Measurements from ENCODE around the gene AIFM3. TPM values are rescaled to one million over a fixed set of nuclear protein-coding genes. Genes with fewer than 3 reads are reported as not detected.

AIFM3 gene
- total RNA-seq, 1 donor from 2014 or later, result 0.99 TPM

- peaks cover 24% of the 10 kb centered on the region for H3K36me3 Mint-ChIP-seq (ENCODE audit: unreplicated experiment)
- DNase-seq (ENCODE audit: extremely low spot score, unreplicated experiment), result no peak
- H3K27ac Mint-ChIP-seq (ENCODE audit: unreplicated experiment), result no peak overlapping the region
- no peak overlapping the region for H3K4me3 Mint-ChIP-seq (ENCODE audit: unreplicated experiment)
- no peak for TF ChIP-seq CTCF (IDR thresholded peaks at IDR 0.05)
- peaks cover 27% of the 10 kb centered on the region for H3K4me1 Mint-ChIP-seq (ENCODE audit: unreplicated experiment)
- no peaks in the 10 kb centered on the region for H3K27me3 Mint-ChIP-seq (ENCODE audit: unreplicated experiment)
- H3K9me3 Mint-ChIP-seq (ENCODE audit: unreplicated experiment), result no peaks in the 10 kb centered on the region
Observed at GRCh38 chr22:20948450-20948849, 18.6 kb upstream of the AIFM3 start.

- H3K27ac Mint-ChIP-seq (ENCODE audit: unreplicated experiment), result no peak overlapping the region
- TF ChIP-seq CTCF (IDR thresholded peaks at IDR 0.05), result no peak
- H3K36me3 Mint-ChIP-seq (ENCODE audit: unreplicated experiment), result peaks cover 26% of the 10 kb centered on the region
- H3K27me3 Mint-ChIP-seq (ENCODE audit: unreplicated experiment), result no peaks in the 10 kb centered on the region
- H3K9me3 Mint-ChIP-seq (ENCODE audit: unreplicated experiment), result no peaks in the 10 kb centered on the region
- H3K4me1 Mint-ChIP-seq (ENCODE audit: unreplicated experiment), result peaks cover 27% of the 10 kb centered on the region
- DNase-seq (ENCODE audit: extremely low spot score, unreplicated experiment), result no peak
- no peak overlapping the region for H3K4me3 Mint-ChIP-seq (ENCODE audit: unreplicated experiment)
Observed at GRCh38 chr22:20948989-20949388, 18.1 kb upstream of the AIFM3 start.

- peaks cover 27% of the 10 kb centered on the region for H3K36me3 Mint-ChIP-seq (ENCODE audit: unreplicated experiment)
- H3K4me3 Mint-ChIP-seq (ENCODE audit: unreplicated experiment), result no peak overlapping the region
- no peaks in the 10 kb centered on the region for H3K9me3 Mint-ChIP-seq (ENCODE audit: unreplicated experiment)
- no peak for TF ChIP-seq CTCF (IDR thresholded peaks at IDR 0.05)
- no peak for DNase-seq (ENCODE audit: extremely low spot score, unreplicated experiment)
- no peaks in the 10 kb centered on the region for H3K27me3 Mint-ChIP-seq (ENCODE audit: unreplicated experiment)
- H3K4me1 Mint-ChIP-seq (ENCODE audit: unreplicated experiment), result peaks cover 24% of the 10 kb centered on the region
- H3K27ac Mint-ChIP-seq (ENCODE audit: unreplicated experiment), result no peak overlapping the region
Observed at GRCh38 chr22:20949698-20950183, 17.3 kb upstream of the AIFM3 start.

GRCh38 chr22:20951151-20951931 is 15.7 kb upstream of the AIFM3 start:
- Mint-ChIP-seq H3K4me3 (ENCODE audit: unreplicated experiment) (no peak overlapping the region), H3K9me3 (ENCODE audit: unreplicated experiment) (no peaks in the 10 kb centered on the region), H3K27ac (ENCODE audit: unreplicated experiment) (no peak overlapping the region), H3K36me3 (ENCODE audit: unreplicated experiment) (peaks cover 27% of the 10 kb centered on the region), H3K4me1 (ENCODE audit: unreplicated experiment) (peaks cover 11% of the 10 kb centered on the region), H3K27me3 (ENCODE audit: unreplicated experiment) (no peaks in the 10 kb centered on the region)
- no peak for DNase-seq (ENCODE audit: extremely low spot score, unreplicated experiment)
- TF ChIP-seq CTCF (IDR thresholded peaks at IDR 0.05), result no peak

- H3K36me3 Mint-ChIP-seq (ENCODE audit: unreplicated experiment), result peaks cover 27% of the 10 kb centered on the region
- TF ChIP-seq CTCF (IDR thresholded peaks at IDR 0.05), result no peak
- H3K4me3 Mint-ChIP-seq (ENCODE audit: unreplicated experiment), result no peak overlapping the region
- no peaks in the 10 kb centered on the region for H3K9me3 Mint-ChIP-seq (ENCODE audit: unreplicated experiment)
- H3K27me3 Mint-ChIP-seq (ENCODE audit: unreplicated experiment), result no peaks in the 10 kb centered on the region
- DNase-seq (ENCODE audit: extremely low spot score, unreplicated experiment), result no peak
- no peak overlapping the region for H3K27ac Mint-ChIP-seq (ENCODE audit: unreplicated experiment)
- peaks cover 11% of the 10 kb centered on the region for H3K4me1 Mint-ChIP-seq (ENCODE audit: unreplicated experiment)
Observed at GRCh38 chr22:20951932-20952380, 15.1 kb upstream of the AIFM3 start.

All from osteocyte (in vitro differentiated cells).